Natural killer cell (primary cell): ENCODE measurements around the gene VDAC1. TPM values are rescaled to one million over a fixed set of nuclear protein-coding genes. Genes with fewer than 3 reads are reported as not detected.

Experiments used
- ATAC-seq, 3 donors: fragments of 150-1000 bp in 2 of 3; fragments of 200-7000 bp in 1 of 3; cut with Tn5 transposase; 1 replicate in 1 of 3; 2 replicates in 2 of 3; pipeline ENCODE4 v1.10.0; 2021; ENCODE audit warnings: mild to moderate bottlenecking in 2 of 3, moderate library complexity in 2 of 3
- DNase-seq, 2 donors: peaks; one replicate each; pipeline versions ENCODE4 v3.0.0 to v3.0.0-alpha.2; 2013 to 2021; ENCODE audit warnings: mixed read lengths in 1 of 2
- H3K27ac ChIP-seq: one replicate; pipeline ENCODE4 v1.5.1; 2013; ENCODE audit warnings: mild to moderate bottlenecking, low read length
- H3K27me3 ChIP-seq: one replicate; pipeline ENCODE4 v1.6.1; 2013; ENCODE audit warnings: low read length; ENCODE audit not compliant: control insufficient read depth, insufficient read depth
- H3K36me3 ChIP-seq: one replicate; pipeline ENCODE4 v1.6.1; 2013; ENCODE audit warnings: low read length; ENCODE audit not compliant: control insufficient read depth, insufficient read depth
- H3K4me1 ChIP-seq: one replicate; pipeline ENCODE4 v1.6.1; 2013; ENCODE audit warnings: low read length; ENCODE audit not compliant: control insufficient read depth, insufficient read depth
- H3K4me3 ChIP-seq: one replicate; pipeline ENCODE4 v1.5.1; 2013; ENCODE audit warnings: low read length
- H3K9me3 ChIP-seq: one replicate; pipeline ENCODE4 v1.6.1; 2013; ENCODE audit warnings: low read length; ENCODE audit not compliant: control insufficient read depth, insufficient read depth
- H3K27ac Mint-ChIP-seq, 2 donors: one replicate each; pipeline ENCODE4 v1.8.0; 2022; ENCODE audit warnings: mild to moderate bottlenecking in 2 of 2, mixed read lengths in 2 of 2, moderate library complexity in 1 of 2
- H3K27me3 Mint-ChIP-seq, 2 donors: one replicate each; pipeline ENCODE4 v1.8.0; 2022; ENCODE audit warnings: low read depth in 2 of 2, mixed read lengths in 2 of 2
- H3K36me3 Mint-ChIP-seq: one replicate; pipeline ENCODE4 v1.8.0; 2022; ENCODE audit warnings: mixed read lengths
- H3K4me1 Mint-ChIP-seq, 2 donors: one replicate each; pipeline ENCODE4 v1.8.0; 2022; ENCODE audit warnings: mixed read lengths in 2 of 2
- H3K4me3 Mint-ChIP-seq: one replicate; pipeline ENCODE4 v1.8.0; 2022; ENCODE audit warnings: mild to moderate bottlenecking, moderate library complexity, mixed read lengths
- H3K9me3 Mint-ChIP-seq, 2 donors: one replicate each; pipeline ENCODE4 v1.8.0; 2022; ENCODE audit warnings: mixed read lengths in 2 of 2
- WGBS: methylation state at CpG from one replicate; pipeline ENCODE4 v1.1.7; 2013; ENCODE audit warnings: missing lambda C conversion rate; ENCODE audit not compliant: insufficient coverage; 5-methylcytosine and 5-hydroxymethylcytosine counted together
- intact Hi-C: fragments of 100-400 bp; cut with micrococcal nuclease; formaldehyde crosslinking; loops from one replicate; pipeline ENCODE4 v1.14.2; 2022
- total RNA-seq, 4 donors: library from RNA; stranded (reverse); fragments of 120-200 nt in 1 of 4; gene quantifications; one replicate each; pipeline versions ENCODE4 v1.2.3 to v1.2.4, GENCODE V29; 2013 to 2022
- TF ChIP-seq, protein P1 (sequence below): fragments of 200-600 bp; IDR thresholded peaks from one replicate; pipeline ENCODE4 v1.8.0; 2022; ENCODE audit warnings: antibody characterized with exemption

Gene VDAC1
- total RNA-seq, 3 donors from 2014 or later (not counting 1 experiment from before 2014, with no cell fraction given): 54.0 to 63.3 (median 60.2) TPM

- no peak overlapping the region for H3K4me3 ChIP-seq
- H3K9me3 ChIP-seq: no peaks in the 10 kb centered on the region
- Mint-ChIP-seq H3K4me1 (no peaks in the 10 kb centered on the region), H3K36me3 (no peaks in the 10 kb centered on the region), H3K9me3 (no peaks in the 10 kb centered on the region), H3K4me3 (no peak overlapping the region), H3K27ac (no peak overlapping the region), H3K27me3 (peaks cover 7 to 12% of the 10 kb centered on the region in 2 donors)
- WGBS: 94% methylated on average over 4 of the region's 5 CpGs
- TF ChIP-seq, protein P1, sequence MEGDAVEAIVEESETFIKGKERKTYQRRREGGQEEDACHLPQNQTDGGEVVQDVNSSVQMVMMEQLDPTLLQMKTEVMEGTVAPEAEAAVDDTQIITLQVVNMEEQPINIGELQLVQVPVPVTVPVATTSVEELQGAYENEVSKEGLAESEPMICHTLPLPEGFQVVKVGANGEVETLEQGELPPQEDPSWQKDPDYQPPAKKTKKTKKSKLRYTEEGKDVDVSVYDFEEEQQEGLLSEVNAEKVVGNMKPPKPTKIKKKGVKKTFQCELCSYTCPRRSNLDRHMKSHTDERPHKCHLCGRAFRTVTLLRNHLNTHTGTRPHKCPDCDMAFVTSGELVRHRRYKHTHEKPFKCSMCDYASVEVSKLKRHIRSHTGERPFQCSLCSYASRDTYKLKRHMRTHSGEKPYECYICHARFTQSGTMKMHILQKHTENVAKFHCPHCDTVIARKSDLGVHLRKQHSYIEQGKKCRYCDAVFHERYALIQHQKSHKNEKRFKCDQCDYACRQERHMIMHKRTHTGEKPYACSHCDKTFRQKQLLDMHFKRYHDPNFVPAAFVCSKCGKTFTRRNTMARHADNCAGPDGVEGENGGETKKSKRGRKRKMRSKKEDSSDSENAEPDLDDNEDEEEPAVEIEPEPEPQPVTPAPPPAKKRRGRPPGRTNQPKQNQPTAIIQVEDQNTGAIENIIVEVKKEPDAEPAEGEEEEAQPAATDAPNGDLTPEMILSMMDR: no peak
- no peak for ATAC-seq
- H3K27ac ChIP-seq: no peak overlapping the region
- DNase-seq: no peak
- intact Hi-C loops: no loop called here
- H3K4me1 ChIP-seq: no peaks in the 10 kb centered on the region
- no peaks in the 10 kb centered on the region for H3K36me3 ChIP-seq
- no peaks in the 10 kb centered on the region for H3K27me3 ChIP-seq
These were observed 82.8 kb downstream of the VDAC1 start for GRCh38 chr5:133921979-133922378.

Other genes with a start within 250 kb of the VDAC1 start
- gene C5orf15, start 36.4 kb downstream of the VDAC1 start, total RNA-seq: 10 to 100 TPM; 15.2 to 19.9 (median 18.0) TPM
- gene TCF7, start 109.7 kb upstream of the VDAC1 start, total RNA-seq: 100 to 1,000 TPM in 2 of 3 donors, 10 to 100 TPM in 1; 97.7 to 203 (median 158) TPM
- 100 to 1,000 TPM; 301 to 338 (median 315) TPM for gene SKP1, start 172.0 kb upstream of the VDAC1 start, total RNA-seq
- gene PPP2CA, start 221.1 kb upstream of the VDAC1 start, total RNA-seq: 100 to 1,000 TPM; 188 to 205 (median 191) TPM